GM12874 (cell line): Measurements from ENCODE around the gene PXDC1.

Source experiments
- CTCF ChIP-seq: IDR thresholded peaks from 2 replicates; pipeline ENCODE4 v1.5.1; 2011; ENCODE audit warnings: low read depth, mild to moderate bottlenecking, control low read depth, low read length, moderate library complexity; ENCODE audit not compliant: insufficient read depth

The PXDC1 gene

GRCh38 chr6:3795836-3796718 is 44.6 kb upstream of the PXDC1 start:
- no peak for TF ChIP-seq CTCF

DNA sequence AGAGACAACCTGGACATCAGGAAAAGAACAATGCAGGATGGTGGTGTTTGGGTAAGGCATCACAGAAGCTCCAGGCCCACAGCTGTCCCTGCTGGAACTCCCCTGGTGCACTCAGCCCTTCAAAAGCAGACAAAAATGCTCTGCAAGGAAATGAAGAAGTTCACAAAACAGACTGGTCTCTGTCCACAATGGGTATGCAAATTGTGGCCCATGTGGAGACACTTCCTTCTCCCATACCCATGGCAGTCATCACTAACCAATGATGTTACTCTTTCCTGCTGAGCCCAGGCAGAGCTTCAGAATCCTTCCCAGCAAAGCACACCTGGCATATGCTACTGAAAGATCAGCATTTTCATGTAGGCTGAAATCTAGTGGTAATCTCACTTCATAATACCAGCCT is 42.6 kb upstream of the PXDC1 start:
- TF ChIP-seq CTCF: no peak

GRCh38 chr6:3793545-3793944 is 42.0 kb upstream of the PXDC1 start:
- TF ChIP-seq CTCF: no peak

GRCh38 chr6:3791526-3792203 is 40.2 kb upstream of the PXDC1 start:
- TF ChIP-seq CTCF: no peak

DNA sequence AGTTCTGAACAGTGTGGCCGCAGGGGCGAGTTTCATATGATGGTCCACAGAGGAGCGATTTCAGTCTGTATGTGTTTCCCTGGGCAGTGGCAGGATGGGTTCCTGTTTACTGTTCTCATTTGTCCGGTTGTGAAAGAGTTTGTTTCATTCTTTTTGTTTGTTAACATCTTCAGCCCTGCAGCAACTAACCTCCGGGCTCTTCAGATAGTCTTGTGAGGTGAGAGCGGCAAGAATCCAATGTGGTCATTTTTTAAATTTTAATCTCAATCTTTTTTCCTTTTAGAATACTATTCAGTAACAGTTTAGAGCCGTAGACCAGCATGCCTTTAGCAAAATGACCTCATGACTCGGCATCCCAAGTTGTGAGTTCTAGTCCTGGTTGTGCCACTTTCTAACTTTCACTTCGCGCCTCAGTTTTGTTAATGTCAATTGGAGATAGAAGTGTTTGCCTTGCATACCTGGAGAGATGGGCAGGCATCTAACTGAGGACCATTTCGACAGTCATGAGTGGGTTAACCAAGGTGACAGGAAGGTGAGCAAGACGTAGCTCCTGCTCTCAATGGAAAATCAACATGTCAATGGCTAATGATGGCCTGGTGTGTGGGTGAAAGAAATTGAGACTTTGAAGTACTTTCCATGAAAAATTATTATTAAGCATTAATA is 38.5 kb upstream of the PXDC1 start:
- TF ChIP-seq CTCF: no peak

- TF ChIP-seq CTCF: no peak
Observed at GRCh38 chr6:3789018-3789895, 37.7 kb upstream of the PXDC1 start.
